K562 (cell line): Measurements from ENCODE around the gene ALDH7A1. TPM values are rescaled to one million over a fixed set of nuclear protein-coding genes. Genes with fewer than 3 reads are reported as not detected.

Experiments
- ILF3 ChIP-seq: fragments of 450-650 bp; IDR thresholded peaks from 2 replicates; pipeline ENCODE4 v1.6.1; 2018; ENCODE audit warnings: antibody characterized with exemption, mild to moderate bottlenecking, moderate library complexity, borderline replicate concordance
- MAZ ChIP-seq, 2 experiments: fragments of 450-650 bp in 1 of 2; sonication (generic) in 1 of 2; formaldehyde crosslinking; IDR thresholded peaks in 1 of 2; conservative IDR thresholded peaks in 1 of 2; 2 replicates each; pipeline versions ENCODE4 v1.4.0 to v1.5.0; 2020; ENCODE audit warnings: mild to moderate bottlenecking in 1 of 2, missing genetic modification reagents in 1 of 2
- MYC ChIP-seq, 2 experiments: fragments of 250-450 bp in 1 of 2; sonication (Bioruptor Pico) in 1 of 2; IDR thresholded peaks; 2 replicates each; pipeline versions ENCODE4 v1.5.1 to v1.6.1; 2012 to 2021; ENCODE audit warnings: low read depth in 2 of 2, borderline replicate concordance in 1 of 2, improper control_type of control experiment in 1 of 2, low read length in 1 of 2, mild to moderate bottlenecking in 1 of 2, moderate library complexity in 1 of 2
- NR2C2 ChIP-seq, 2 experiments: fragments of 200-800 bp in 1 of 2; sonication (Bioruptor generic) in 1 of 2; sonication (generic) in 1 of 2; formaldehyde crosslinking in 1 of 2; IDR thresholded peaks; 2 replicates each; pipeline versions ENCODE4 v1.6.1 to v1.8.0; 2016 to 2022; ENCODE audit warnings: mild to moderate bottlenecking in 1 of 2, missing compliant biosample characterization in 1 of 2, missing genetic modification characterization in 1 of 2, missing genetic modification reagents in 1 of 2
- RBBP5 ChIP-seq: fragments of 200-600 bp; sonication (generic); IDR thresholded peaks from 2 replicates; pipeline ENCODE4 v1.6.1; 2012; ENCODE audit warnings: borderline replicate concordance, mild to moderate bottlenecking, low read length, control low read depth, inconsistent platforms; ENCODE audit not compliant: insufficient read depth, poor library complexity, severe bottlenecking
- TAF9B ChIP-seq: fragments of 450-650 bp; IDR thresholded peaks from 2 replicates; pipeline ENCODE4 v1.6.1; 2018; ENCODE audit warnings: mild to moderate bottlenecking; ENCODE audit not compliant: partially characterized antibody
- TBP ChIP-seq: optimal IDR thresholded peaks from 2 replicates; pipeline ENCODE3; 2011; ENCODE audit warnings: low read depth, low read length, improper control_type of control experiment
- polyA plus RNA-seq, 8 experiments: library from polyadenylated mRNA; depleted of rRNA in 4 of 8; stranded (reverse) in 5 of 8; unstranded in 3 of 8; fragments of >200 nt; fragmentation: Nextera tagmentation in 2 of 8; fragmentation: Illumina TruSeq in 1 of 8; extraction: Ambion mirVana in 2 of 8; extraction: Trizol in 1 of 8; gene quantifications; 2 replicates each; pipeline versions ENCODE4 v1.2.1 to v1.2.3, GENCODE V29; 2011 to 2014; ENCODE audit warnings: inconsistent platforms in 1 of 8, missing spikeins in 1 of 8
- total RNA-seq, 7 experiments: library from RNA; depleted of rRNA in 6 of 7; stranded (reverse); fragments of >200 nt in 6 of 7; fragmentation: Illumina TruSeq in 2 of 7; extraction: Trizol in 2 of 7; gene quantifications; 2 replicates each; pipeline versions ENCODE4 v1.2.1 to v1.2.3, GENCODE V29; 2011 to 2021; ENCODE audit warnings: low replicate concordance in 1 of 7
- TF ChIP-seq, protein P1 (sequence below): fragments of 200-800 bp; sonication (Bioruptor generic); IDR thresholded peaks from 2 replicates; pipeline ENCODE4 v1.6.1; 2017; ENCODE audit warnings: missing genetic modification characterization, missing compliant biosample characterization
- TF ChIP-seq, protein P2 (sequence below), 2 experiments: fragments of 450-650 bp; formaldehyde crosslinking in 1 of 2; IDR thresholded peaks; 2 replicates each; pipeline versions ENCODE4 v1.4.0 to v1.6.1; 2014 to 2020; ENCODE audit warnings: mild to moderate bottlenecking in 2 of 2, borderline replicate concordance in 1 of 2, low read depth in 1 of 2
- TF ChIP-seq, protein P3 (sequence below): fragments of 450-650 bp; IDR thresholded peaks from 2 replicates; pipeline ENCODE4 v1.6.1; 2016; ENCODE audit warnings: antibody characterized with exemption

ALDH7A1 gene
- total and polyA plus RNA-seq, 9 of the 15 experiments (the other 6 are each of a cell fraction or from before 2014, with no cell fraction given): 0.04 to 0.49 TPM; not detected in 7

DNA sequence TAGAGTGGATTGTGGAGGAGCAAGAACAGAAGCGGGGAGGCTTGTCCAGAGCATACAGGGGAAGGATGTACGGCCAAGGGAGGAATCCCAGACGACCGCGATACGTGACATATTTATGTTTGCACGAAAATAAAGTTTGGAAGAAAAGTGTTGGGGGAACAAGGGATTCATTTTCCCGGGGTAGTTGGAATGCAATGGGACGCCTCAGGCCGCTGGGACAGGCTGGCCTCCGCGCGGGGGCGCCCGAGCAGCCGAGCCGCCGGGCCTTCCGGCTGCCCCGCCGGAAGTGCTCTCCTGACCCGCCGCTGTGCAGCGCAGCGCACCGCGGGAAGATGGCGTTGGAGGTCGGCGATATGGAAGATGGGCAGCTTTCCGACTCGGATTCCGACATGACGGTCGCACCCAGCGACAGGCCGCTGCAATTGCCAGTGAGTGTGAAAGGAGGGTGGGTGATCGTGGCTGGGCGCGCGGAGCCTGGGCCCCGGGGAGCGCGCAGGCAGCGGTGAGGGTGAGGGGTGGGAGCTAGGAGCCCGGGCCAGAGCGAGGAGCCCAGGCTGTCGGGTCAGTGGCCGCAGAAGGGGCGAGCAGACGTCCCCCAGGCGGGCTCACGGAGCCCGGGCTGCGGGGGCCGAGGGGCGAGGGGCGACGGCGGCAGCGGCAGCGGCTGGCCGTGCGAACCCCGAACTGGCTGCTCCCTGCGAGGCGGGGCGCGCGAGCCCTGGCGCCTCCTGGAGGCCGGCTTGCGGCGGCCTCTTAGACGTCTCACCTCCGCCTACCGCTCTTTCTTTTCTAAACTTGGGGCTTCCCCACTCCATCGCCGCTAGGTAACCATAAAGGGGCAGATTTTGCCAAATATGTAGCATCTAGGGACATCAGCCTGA lies 5.9 kb upstream of the ALDH7A1 start, which contains the start of gene PHAX (continued):
- TF ChIP-seq RBBP5: peak; percentile 98
- peak; percentile 44; the same call in 1 of the 2 replicates for TF ChIP-seq ILF3
- TF ChIP-seq MAZ (CRISPR knock-in tag; conservative IDR thresholded peaks at IDR 0.05 in 1 of 2, IDR thresholded peaks at IDR 0.05 in 1 of 2): peak; percentile 76 to 81
- TF ChIP-seq, protein P1, sequence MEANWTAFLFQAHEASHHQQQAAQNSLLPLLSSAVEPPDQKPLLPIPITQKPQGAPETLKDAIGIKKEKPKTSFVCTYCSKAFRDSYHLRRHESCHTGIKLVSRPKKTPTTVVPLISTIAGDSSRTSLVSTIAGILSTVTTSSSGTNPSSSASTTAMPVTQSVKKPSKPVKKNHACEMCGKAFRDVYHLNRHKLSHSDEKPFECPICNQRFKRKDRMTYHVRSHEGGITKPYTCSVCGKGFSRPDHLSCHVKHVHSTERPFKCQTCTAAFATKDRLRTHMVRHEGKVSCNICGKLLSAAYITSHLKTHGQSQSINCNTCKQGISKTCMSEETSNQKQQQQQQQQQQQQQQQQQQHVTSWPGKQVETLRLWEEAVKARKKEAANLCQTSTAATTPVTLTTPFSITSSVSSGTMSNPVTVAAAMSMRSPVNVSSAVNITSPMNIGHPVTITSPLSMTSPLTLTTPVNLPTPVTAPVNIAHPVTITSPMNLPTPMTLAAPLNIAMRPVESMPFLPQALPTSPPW: peak; percentile 18; the same call in 1 of the 2 replicates
- peak; percentile 47; the same call in 1 of the 2 replicates for TF ChIP-seq MYC (IDR thresholded peaks at IDR 0.05; ENCODE audit: low read depth, low read length)
- TF ChIP-seq MYC (CRISPR knock-in tag; IDR thresholded peaks at IDR 0.05; ENCODE audit: borderline replicate concordance, low read depth): no peak
- TF ChIP-seq NR2C2 (CRISPR knock-in tag; IDR thresholded peaks at IDR 0.05): peak; percentile 94
- peak; percentile 99 for TF ChIP-seq NR2C2 (tag; IDR thresholded peaks at IDR 0.05)
- TF ChIP-seq, protein P2, sequence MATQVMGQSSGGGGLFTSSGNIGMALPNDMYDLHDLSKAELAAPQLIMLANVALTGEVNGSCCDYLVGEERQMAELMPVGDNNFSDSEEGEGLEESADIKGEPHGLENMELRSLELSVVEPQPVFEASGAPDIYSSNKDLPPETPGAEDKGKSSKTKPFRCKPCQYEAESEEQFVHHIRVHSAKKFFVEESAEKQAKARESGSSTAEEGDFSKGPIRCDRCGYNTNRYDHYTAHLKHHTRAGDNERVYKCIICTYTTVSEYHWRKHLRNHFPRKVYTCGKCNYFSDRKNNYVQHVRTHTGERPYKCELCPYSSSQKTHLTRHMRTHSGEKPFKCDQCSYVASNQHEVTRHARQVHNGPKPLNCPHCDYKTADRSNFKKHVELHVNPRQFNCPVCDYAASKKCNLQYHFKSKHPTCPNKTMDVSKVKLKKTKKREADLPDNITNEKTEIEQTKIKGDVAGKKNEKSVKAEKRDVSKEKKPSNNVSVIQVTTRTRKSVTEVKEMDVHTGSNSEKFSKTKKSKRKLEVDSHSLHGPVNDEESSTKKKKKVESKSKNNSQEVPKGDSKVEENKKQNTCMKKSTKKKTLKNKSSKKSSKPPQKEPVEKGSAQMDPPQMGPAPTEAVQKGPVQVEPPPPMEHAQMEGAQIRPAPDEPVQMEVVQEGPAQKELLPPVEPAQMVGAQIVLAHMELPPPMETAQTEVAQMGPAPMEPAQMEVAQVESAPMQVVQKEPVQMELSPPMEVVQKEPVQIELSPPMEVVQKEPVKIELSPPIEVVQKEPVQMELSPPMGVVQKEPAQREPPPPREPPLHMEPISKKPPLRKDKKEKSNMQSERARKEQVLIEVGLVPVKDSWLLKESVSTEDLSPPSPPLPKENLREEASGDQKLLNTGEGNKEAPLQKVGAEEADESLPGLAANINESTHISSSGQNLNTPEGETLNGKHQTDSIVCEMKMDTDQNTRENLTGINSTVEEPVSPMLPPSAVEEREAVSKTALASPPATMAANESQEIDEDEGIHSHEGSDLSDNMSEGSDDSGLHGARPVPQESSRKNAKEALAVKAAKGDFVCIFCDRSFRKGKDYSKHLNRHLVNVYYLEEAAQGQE (IDR thresholded peaks at IDR 0.05; ENCODE audit: borderline replicate concordance): peak; percentile 43
- TF ChIP-seq, protein P2 (CRISPR knock-in tag; IDR thresholded peaks at IDR 0.05; ENCODE audit: low read depth): no peak
- TF ChIP-seq, protein P3, sequence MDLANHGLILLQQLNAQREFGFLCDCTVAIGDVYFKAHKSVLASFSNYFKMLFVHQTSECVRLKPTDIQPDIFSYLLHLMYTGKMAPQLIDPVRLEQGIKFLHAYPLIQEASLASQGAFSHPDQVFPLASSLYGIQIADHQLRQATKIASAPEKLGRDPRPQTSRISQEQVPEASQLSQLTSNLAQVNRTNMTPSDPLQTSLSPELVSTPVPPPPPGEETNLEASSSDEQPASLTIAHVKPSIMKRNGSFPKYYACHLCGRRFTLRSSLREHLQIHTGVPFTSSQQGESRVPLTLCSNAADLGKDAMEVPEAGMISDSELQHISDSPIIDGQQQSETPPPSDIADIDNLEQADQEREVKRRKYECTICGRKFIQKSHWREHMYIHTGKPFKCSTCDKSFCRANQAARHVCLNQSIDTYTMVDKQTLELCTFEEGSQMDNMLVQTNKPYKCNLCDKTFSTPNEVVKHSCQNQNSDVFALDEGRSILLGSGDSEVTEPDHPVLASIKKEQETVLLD: no peak
- TF ChIP-seq TBP: peak; percentile 74
- TF ChIP-seq TAF9B: peak; percentile 76
